SK-N-MC (cell line): ENCODE measurements around the gene EVC2.

Experiments
- EZH2 ChIP-seq: fragments of 200-600 bp; sonication (generic); IDR thresholded peaks from one replicate; pipeline ENCODE4 v1.6.1; 2017; ENCODE audit warnings: antibody characterized with exemption
- FOXP2 ChIP-seq: optimal IDR thresholded peaks from 2 replicates; pipeline ENCODE3; 2011; ENCODE audit warnings: mild to moderate bottlenecking, moderate library complexity; ENCODE audit not compliant: insufficient read depth; ENCODE audit errors: extremely low read length, control extremely low read depth
- POLR2AphosphoS5 ChIP-seq: IDR thresholded peaks from 2 replicates; pipeline ENCODE4 v1.6.1; 2012; ENCODE audit warnings: mild to moderate bottlenecking, low read depth, low read length, borderline replicate concordance

GRCh38 chr4:5654791-5655190 is 53.6 kb downstream of the EVC2 start:
- no peak for TF ChIP-seq EZH2
- TF ChIP-seq POLR2AphosphoS5: no peak
- no peak for TF ChIP-seq FOXP2
